ENCODE measurements around the gene SNX33.

GRCh38 chr15:75675579-75676404 is 28.1 kb downstream of the SNX33 start:
- TF ChIP-seq CTCF (conservative IDR thresholded peaks at IDR 0.05; ENCODE audit: low read length) = no peak
- TF ChIP-seq EZH2phosphoT487 (IDR thresholded peaks at IDR 0.05; ENCODE audit: borderline replicate concordance, low read depth, low read length) = no peak

Measured in OCI-LY7 (cell line).